ENCODE data around the gene TRAFD1. TPM values are rescaled to one million over a fixed set of nuclear protein-coding genes. Genes with fewer than 3 reads are reported as not detected.
A peak's percentile ranks its signal among the peaks of the same experiment; 100 is the strongest.

The TRAFD1 gene
- polyA plus RNA-seq, 10 donors, result 20.0 to 27.4 (median 23.3) TPM

GRCh38 chr12:112198120-112198733, 72.9 kb downstream of the TRAFD1 start:
- peak; percentile 17 to 57 (median 35) for DNase-seq

- DNase-seq, result no peak
These were observed 73.8 kb downstream of the TRAFD1 start for GRCh38 chr12:112199136-112199535.

Other genes with a start within 250 kb of the TRAFD1 start
- gene TMEM116, start 112.4 kb upstream of the TRAFD1 start, polyA plus RNA-seq (ENCODE audit: insufficient read length in 10 of 10), result 10 to 100 TPM in 7 of 10 donors, 1 to 10 TPM in 3; 9.4 to 15.2 (median 11.5) TPM
- gene ERP29, start 112.1 kb upstream of the TRAFD1 start, polyA plus RNA-seq (ENCODE audit: insufficient read length in 10 of 10), result 10 to 100 TPM; 56.2 to 92.6 (median 65.1) TPM
- 10 to 100 TPM; 15.7 to 31.6 (median 22.0) TPM for gene NAA25, start 16.8 kb upstream of the TRAFD1 start, polyA plus RNA-seq (ENCODE audit: insufficient read length in 10 of 10)